Ectodermal cell (in vitro differentiated cells): ENCODE results near the gene DYNC1H1.
"Not testable (repeated sequence)": the region's sequence is repeated elsewhere in the genome, so short reads cannot be mapped to it uniquely, and the experiment has no call there.

Experiments
- H3K27ac ChIP-seq: 2 replicates; pipeline ENCODE4 v1.7.0; 2013; ENCODE audit warnings: mild to moderate bottlenecking, low read depth, low read length; ENCODE audit not compliant: insufficient read depth, poor library complexity, severe bottlenecking
- H3K27me3 ChIP-seq: 2 replicates; pipeline ENCODE4 v1.7.0; 2013; ENCODE audit warnings: mild to moderate bottlenecking, low read length; ENCODE audit not compliant: insufficient read depth, control insufficient read depth, poor library complexity, severe bottlenecking
- H3K36me3 ChIP-seq: one replicate; pipeline ENCODE4 v1.7.0; 2013; ENCODE audit warnings: low read length; ENCODE audit not compliant: control insufficient read depth, insufficient read depth
- H3K4me1 ChIP-seq: one replicate; pipeline ENCODE4 v1.7.0; 2013; ENCODE audit warnings: low read length; ENCODE audit not compliant: control insufficient read depth, insufficient read depth
- H3K4me3 ChIP-seq: 2 replicates; pipeline ENCODE4 v1.7.0; 2013; ENCODE audit warnings: low read depth, low read length, control low read depth; ENCODE audit not compliant: insufficient read depth
- H3K9me3 ChIP-seq: 2 replicates; pipeline ENCODE4 v1.7.0; 2013; ENCODE audit warnings: mild to moderate bottlenecking, low read length, moderate library complexity; ENCODE audit not compliant: control insufficient read depth
- WGBS, 2 experiments: methylation state at CpG; one replicate each; pipeline ENCODE4 v1.1.7; 2013; ENCODE audit warnings: missing lambda C conversion rate in 2 of 2; 5-methylcytosine and 5-hydroxymethylcytosine counted together

The DYNC1H1 gene

GRCh38 chr14:102058961-102059360, 94.6 kb downstream of the DYNC1H1 start:
- Histone ChIP-seq H3K27ac (no peak overlapping the region), H3K36me3 (no peaks in the 10 kb centered on the region), H3K9me3 (no peaks in the 10 kb centered on the region), H3K4me3 (no peak overlapping the region), H3K27me3 (no peaks in the 10 kb centered on the region), H3K4me1 (peaks cover 12% of the 10 kb centered on the region)
- WGBS, 2 experiments = 82 to 88% methylated on average over 5 of the region's 5 CpGs

- H3K27ac ChIP-seq = no peak overlapping the region
Measured at GRCh38 chr14:102063109-102063807, 98.9 kb downstream of the DYNC1H1 start.

GRCh38 chr14:102063808-102064429, 99.5 kb downstream of the DYNC1H1 start:
- Histone ChIP-seq H3K27ac (no peak overlapping the region), H3K4me1 (peaks cover 7% of the 10 kb centered on the region), H3K4me3 (no peak overlapping the region), H3K9me3 (no peaks in the 10 kb centered on the region), H3K36me3 (no peaks in the 10 kb centered on the region), H3K27me3 (no peaks in the 10 kb centered on the region)
- WGBS, 2 experiments = 84 to 86% methylated on average over 14 of the region's 14 CpGs

More at GRCh38 chr14:102063109-102063807, 98.9 kb downstream of the DYNC1H1 start:
- Histone ChIP-seq H3K4me3 (no peak overlapping the region), H3K9me3 (no peaks in the 10 kb centered on the region), H3K4me1 (peaks cover 7% of the 10 kb centered on the region), H3K27me3 (no peaks in the 10 kb centered on the region), H3K36me3 (no peaks in the 10 kb centered on the region)
- WGBS, 2 experiments = 50 to 54% methylated on average over 25 to 26 of the region's 26 CpGs

- H3K36me3 ChIP-seq, H3K4me1 ChIP-seq, H3K4me3 ChIP-seq, H3K9me3 ChIP-seq, H3K27me3 ChIP-seq, H3K27ac ChIP-seq: not testable (repeated sequence)
- 93% methylated on average over 8 of the region's 8 CpGs for WGBS, 2 experiments
Measured at GRCh38 chr14:102064590-102064989, 100.2 kb downstream of the DYNC1H1 start.

- H3K27me3 ChIP-seq = no peaks in the 10 kb centered on the region
- no peak overlapping the region for H3K27ac ChIP-seq
- no peaks in the 10 kb centered on the region for H3K36me3 ChIP-seq
- WGBS, 2 experiments = 88% methylated on average over 12 of the region's 12 CpGs
- H3K4me1 ChIP-seq = peaks cover 7% of the 10 kb centered on the region
- no peaks in the 10 kb centered on the region for H3K9me3 ChIP-seq
- H3K4me3 ChIP-seq = no peak overlapping the region
Measured at GRCh38 chr14:102066041-102066451, 101.7 kb downstream of the DYNC1H1 start.

GRCh38 chr14:102071283-102071998, 107.1 kb downstream of the DYNC1H1 start:
- Histone ChIP-seq H3K4me1 (no peaks in the 10 kb centered on the region), H3K4me3 (no peak overlapping the region), H3K27me3 (no peaks in the 10 kb centered on the region), H3K36me3 (no peaks in the 10 kb centered on the region), H3K9me3 (no peaks in the 10 kb centered on the region), H3K27ac (no peak overlapping the region)
- 93 to 95% methylated on average over 10 of the region's 10 CpGs for WGBS, 2 experiments

- WGBS, 2 experiments = 93 to 97% methylated on average over 4 of the region's 4 CpGs
- Histone ChIP-seq H3K9me3 (no peaks in the 10 kb centered on the region), H3K4me3 (no peak overlapping the region), H3K36me3 (peaks cover 9% of the 10 kb centered on the region), H3K4me1 (no peaks in the 10 kb centered on the region), H3K27ac (no peak overlapping the region), H3K27me3 (no peaks in the 10 kb centered on the region)
Measured at GRCh38 chr14:102074415-102074964, 110.1 kb downstream of the DYNC1H1 start.

GRCh38 chr14:102075155-102075554, 110.8 kb downstream of the DYNC1H1 start:
- WGBS, 2 experiments = 95 to 97% methylated on average over 4 of the region's 4 CpGs
- Histone ChIP-seq H3K27ac (no peak overlapping the region), H3K36me3 (peaks cover 15% of the 10 kb centered on the region), H3K27me3 (no peaks in the 10 kb centered on the region), H3K4me3 (no peak overlapping the region), H3K4me1 (no peaks in the 10 kb centered on the region), H3K9me3 (no peaks in the 10 kb centered on the region)

- Histone ChIP-seq H3K27ac (no peak overlapping the region), H3K9me3 (no peaks in the 10 kb centered on the region), H3K4me3 (no peak overlapping the region), H3K4me1 (no peaks in the 10 kb centered on the region), H3K36me3 (peaks cover 33% of the 10 kb centered on the region), H3K27me3 (no peaks in the 10 kb centered on the region)
- 81 to 86% methylated on average over 5 of the region's 5 CpGs for WGBS, 2 experiments
Measured at GRCh38 chr14:102077382-102077709, 113.0 kb downstream of the DYNC1H1 start.

GRCh38 chr14:102078361-102078791, 114.0 kb downstream of the DYNC1H1 start:
- H3K4me1 ChIP-seq, H3K4me3 ChIP-seq, H3K27me3 ChIP-seq, H3K27ac ChIP-seq, H3K9me3 ChIP-seq: not testable (repeated sequence)
- H3K36me3 ChIP-seq = peaks cover 42% of the 10 kb centered on the region
- WGBS, 2 experiments = 94 to 95% methylated on average over 11 of the region's 11 CpGs
